ENCODE results near the gene DMD.

DNA sequence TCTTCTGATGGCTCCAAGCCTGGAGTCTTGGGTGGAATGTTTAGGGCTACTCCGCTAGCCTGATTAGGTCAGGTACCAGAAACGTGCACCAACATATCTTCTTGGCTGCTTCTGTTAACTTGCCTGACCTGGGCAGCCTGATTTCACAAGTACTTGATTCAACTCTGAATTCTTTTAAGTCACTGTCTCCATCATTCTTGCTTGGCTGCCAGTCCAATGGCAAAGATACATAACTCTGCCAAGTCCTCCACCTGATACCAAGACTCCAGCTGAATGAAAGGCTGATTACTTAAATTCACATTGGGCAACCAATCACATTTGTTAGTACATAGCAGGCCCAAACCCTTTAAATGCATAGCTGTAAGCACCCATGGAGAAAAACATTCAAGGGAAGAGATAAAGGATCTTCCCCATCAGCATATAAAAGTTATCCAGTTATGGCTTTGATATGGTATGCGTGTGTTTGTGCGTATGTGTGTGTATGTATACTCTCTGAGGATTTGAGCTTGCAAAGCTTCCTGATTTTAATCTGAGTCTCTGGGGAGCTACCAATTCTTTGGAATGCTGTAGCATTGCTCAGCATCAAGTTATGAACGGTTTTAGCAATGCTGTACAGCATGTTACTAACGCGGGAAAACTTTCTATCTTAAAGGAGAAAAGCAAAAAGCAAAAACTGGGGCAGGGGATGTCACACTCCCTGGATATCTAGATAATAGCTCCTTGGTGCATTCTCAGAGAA, 917.2 kb downstream of the DMD start:
- TF ChIP-seq, protein P1, sequence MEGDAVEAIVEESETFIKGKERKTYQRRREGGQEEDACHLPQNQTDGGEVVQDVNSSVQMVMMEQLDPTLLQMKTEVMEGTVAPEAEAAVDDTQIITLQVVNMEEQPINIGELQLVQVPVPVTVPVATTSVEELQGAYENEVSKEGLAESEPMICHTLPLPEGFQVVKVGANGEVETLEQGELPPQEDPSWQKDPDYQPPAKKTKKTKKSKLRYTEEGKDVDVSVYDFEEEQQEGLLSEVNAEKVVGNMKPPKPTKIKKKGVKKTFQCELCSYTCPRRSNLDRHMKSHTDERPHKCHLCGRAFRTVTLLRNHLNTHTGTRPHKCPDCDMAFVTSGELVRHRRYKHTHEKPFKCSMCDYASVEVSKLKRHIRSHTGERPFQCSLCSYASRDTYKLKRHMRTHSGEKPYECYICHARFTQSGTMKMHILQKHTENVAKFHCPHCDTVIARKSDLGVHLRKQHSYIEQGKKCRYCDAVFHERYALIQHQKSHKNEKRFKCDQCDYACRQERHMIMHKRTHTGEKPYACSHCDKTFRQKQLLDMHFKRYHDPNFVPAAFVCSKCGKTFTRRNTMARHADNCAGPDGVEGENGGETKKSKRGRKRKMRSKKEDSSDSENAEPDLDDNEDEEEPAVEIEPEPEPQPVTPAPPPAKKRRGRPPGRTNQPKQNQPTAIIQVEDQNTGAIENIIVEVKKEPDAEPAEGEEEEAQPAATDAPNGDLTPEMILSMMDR (IDR thresholded peaks at IDR 0.05), result no peak
- no peak for TF ChIP-seq EZH2 (IDR thresholded peaks at IDR 0.05; ENCODE audit: borderline replicate concordance, insufficient read depth, low read depth, low read length, poor library complexity, severe bottlenecking)
